ENCODE results near the gene TMTC3.

DNA sequence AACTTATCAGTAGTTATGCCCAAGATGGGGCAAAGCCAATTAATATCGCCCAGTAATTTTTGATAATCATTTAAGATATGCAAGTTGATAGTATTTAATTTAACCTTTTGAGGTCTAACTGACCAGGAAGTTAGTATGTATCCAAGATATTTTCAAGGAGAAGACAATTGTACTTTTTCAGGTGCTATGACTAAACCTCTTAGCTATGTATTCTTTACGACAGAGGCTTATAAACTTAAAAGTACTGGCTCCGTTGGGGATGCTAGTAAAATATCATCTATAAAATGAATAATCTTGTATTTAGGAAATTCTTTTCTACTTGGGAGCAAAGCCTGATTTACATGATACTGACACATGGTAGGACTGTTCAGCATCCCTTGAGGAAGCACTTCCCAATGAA, 40.3 kb downstream of the TMTC3 start:
- TF ChIP-seq POLR2A (IDR thresholded peaks at IDR 0.05; ENCODE audit: low read depth, low read length) (no peak), MAFK (IDR thresholded peaks at IDR 0.05; ENCODE audit: low read depth, low read length) (no peak), RFX5 (IDR thresholded peaks at IDR 0.05; ENCODE audit: low read depth, low read length) (no peak), CEBPB (IDR thresholded peaks at IDR 0.05; ENCODE audit: low read depth, low read length) (no peak), RCOR1 (IDR thresholded peaks at IDR 0.05; ENCODE audit: insufficient replicate concordance, low read length) (no peak), CHD1 (IDR thresholded peaks at IDR 0.05; ENCODE audit: low read depth, low read length) (no peak), MXI1 (IDR thresholded peaks at IDR 0.05; ENCODE audit: borderline replicate concordance, low read depth, low read length) (no peak), BHLHE40 (IDR thresholded peaks at IDR 0.05; ENCODE audit: low read depth, low read length) (no peak), FOS (IDR thresholded peaks at IDR 0.05; ENCODE audit: low read depth, low read length) (no peak)
- TF ChIP-seq, protein P1, sequence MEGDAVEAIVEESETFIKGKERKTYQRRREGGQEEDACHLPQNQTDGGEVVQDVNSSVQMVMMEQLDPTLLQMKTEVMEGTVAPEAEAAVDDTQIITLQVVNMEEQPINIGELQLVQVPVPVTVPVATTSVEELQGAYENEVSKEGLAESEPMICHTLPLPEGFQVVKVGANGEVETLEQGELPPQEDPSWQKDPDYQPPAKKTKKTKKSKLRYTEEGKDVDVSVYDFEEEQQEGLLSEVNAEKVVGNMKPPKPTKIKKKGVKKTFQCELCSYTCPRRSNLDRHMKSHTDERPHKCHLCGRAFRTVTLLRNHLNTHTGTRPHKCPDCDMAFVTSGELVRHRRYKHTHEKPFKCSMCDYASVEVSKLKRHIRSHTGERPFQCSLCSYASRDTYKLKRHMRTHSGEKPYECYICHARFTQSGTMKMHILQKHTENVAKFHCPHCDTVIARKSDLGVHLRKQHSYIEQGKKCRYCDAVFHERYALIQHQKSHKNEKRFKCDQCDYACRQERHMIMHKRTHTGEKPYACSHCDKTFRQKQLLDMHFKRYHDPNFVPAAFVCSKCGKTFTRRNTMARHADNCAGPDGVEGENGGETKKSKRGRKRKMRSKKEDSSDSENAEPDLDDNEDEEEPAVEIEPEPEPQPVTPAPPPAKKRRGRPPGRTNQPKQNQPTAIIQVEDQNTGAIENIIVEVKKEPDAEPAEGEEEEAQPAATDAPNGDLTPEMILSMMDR (conservative IDR thresholded peaks at IDR 0.05; ENCODE audit: low read depth, low read length), result no peak
- TF ChIP-seq, protein P2, sequence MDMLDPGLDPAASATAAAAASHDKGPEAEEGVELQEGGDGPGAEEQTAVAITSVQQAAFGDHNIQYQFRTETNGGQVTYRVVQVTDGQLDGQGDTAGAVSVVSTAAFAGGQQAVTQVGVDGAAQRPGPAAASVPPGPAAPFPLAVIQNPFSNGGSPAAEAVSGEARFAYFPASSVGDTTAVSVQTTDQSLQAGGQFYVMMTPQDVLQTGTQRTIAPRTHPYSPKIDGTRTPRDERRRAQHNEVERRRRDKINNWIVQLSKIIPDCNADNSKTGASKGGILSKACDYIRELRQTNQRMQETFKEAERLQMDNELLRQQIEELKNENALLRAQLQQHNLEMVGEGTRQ (IDR thresholded peaks at IDR 0.05; ENCODE audit: low read depth, low read length), result no peak

Measured in IMR-90 (cell line).